Osteoblast (primary cell): Measurements from ENCODE around the gene TMTC2. TPM values are rescaled to one million over a fixed set of nuclear protein-coding genes. Genes with fewer than 3 reads are reported as not detected.
A peak's percentile ranks its signal among the peaks of the same experiment; 100 is the strongest.
"Not testable (repeated sequence)": the region's sequence is repeated elsewhere in the genome, so short reads cannot be mapped to it uniquely, and the experiment has no call there.

Experiments used
- DNase-seq: peaks from one replicate; pipeline ENCODE4 v3.0.0; 2011; ENCODE audit warnings: low spot score, mixed read lengths; ENCODE audit not compliant: insufficient read length; ENCODE audit errors: missing footprints
- H2AFZ ChIP-seq: 2 replicates; pipeline ENCODE4 v1.6.0; 2011; ENCODE audit warnings: mild to moderate bottlenecking, low read length
- H3K27ac ChIP-seq: 2 replicates; pipeline ENCODE4 v1.5.1; 2011; ENCODE audit warnings: mild to moderate bottlenecking, low read depth, low read length, moderate library complexity
- H3K27me3 ChIP-seq: 2 replicates; pipeline ENCODE4 v1.6.0; 2012; ENCODE audit warnings: mild to moderate bottlenecking, control low read depth, inconsistent platforms, low read length, moderate library complexity; ENCODE audit not compliant: insufficient read depth
- H3K36me3 ChIP-seq: 2 replicates; pipeline ENCODE4 v1.5.1; 2011; ENCODE audit warnings: mild to moderate bottlenecking, low read length, control low read depth, moderate library complexity; ENCODE audit not compliant: insufficient read depth
- H3K4me1 ChIP-seq: 2 replicates; pipeline ENCODE4 v1.5.1; 2011; ENCODE audit warnings: mild to moderate bottlenecking, low read length, control low read depth, moderate library complexity; ENCODE audit not compliant: insufficient read depth
- H3K4me2 ChIP-seq: 2 replicates; pipeline ENCODE4 v1.6.0; 2011; ENCODE audit warnings: mild to moderate bottlenecking, low read length; ENCODE audit not compliant: insufficient read depth
- H3K4me3 ChIP-seq: fragments of 200-600 bp; sonication (generic); 3 replicates; pipeline ENCODE4 v1.5.1; 2012; ENCODE audit warnings: mild to moderate bottlenecking, low read length, inconsistent platforms; ENCODE audit not compliant: insufficient read depth
- H3K79me2 ChIP-seq: 2 replicates; pipeline ENCODE4 v1.6.0; 2012; ENCODE audit warnings: mild to moderate bottlenecking, low read length, control low read depth, inconsistent platforms; ENCODE audit not compliant: insufficient read depth
- H3K9me3 ChIP-seq: 2 replicates; pipeline ENCODE4 v1.5.1; 2011; ENCODE audit warnings: low read depth, low read length, control low read depth
- H4K20me1 ChIP-seq: 2 replicates; pipeline ENCODE4 v1.6.0; 2012; ENCODE audit warnings: mild to moderate bottlenecking, low read length, control low read depth; ENCODE audit not compliant: insufficient read depth
- total RNA-seq: library from RNA; depleted of rRNA; stranded (reverse); fragments of >200 nt; gene quantifications from 2 replicates; pipeline ENCODE4 v1.2.3, GENCODE V29; 2012
- TF ChIP-seq, protein P1 (sequence below): IDR thresholded peaks from 2 replicates; pipeline ENCODE4 v1.5.1; 2011; ENCODE audit warnings: mild to moderate bottlenecking, low read depth, low read length, moderate library complexity; ENCODE audit errors: extremely low read depth

TMTC2 gene
- total RNA-seq, 1 donor, result 2.5 TPM

DNA sequence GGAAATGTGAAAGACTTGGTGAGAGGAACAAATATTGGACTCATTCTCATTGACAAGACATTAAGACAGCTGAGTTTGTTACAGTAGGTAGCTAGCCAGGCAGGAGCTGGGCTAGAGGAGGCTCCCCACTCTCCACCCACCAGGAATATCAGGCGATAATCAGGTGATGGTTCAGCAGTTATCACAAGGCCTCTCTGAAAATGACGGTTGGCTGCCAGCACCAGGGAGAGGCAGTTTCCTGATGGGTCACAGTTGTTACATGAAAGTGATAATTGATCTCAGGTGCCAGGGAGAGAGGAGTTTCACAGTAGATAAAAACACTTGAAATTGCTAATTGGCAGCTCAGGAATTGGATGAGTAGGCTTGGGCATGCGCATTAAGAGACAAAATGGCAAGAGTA lies 116.5 kb downstream of the TMTC2 start:
- no peaks in the 10 kb centered on the region for H3K79me2 ChIP-seq
- no peaks in the 10 kb centered on the region for H3K9me3 ChIP-seq
- H4K20me1 ChIP-seq, result no peaks in the 10 kb centered on the region
- DNase-seq, result peak; percentile 47
- no peaks in the 10 kb centered on the region for H3K4me1 ChIP-seq
- H3K27me3 ChIP-seq, result no peaks in the 10 kb centered on the region
- H3K36me3 ChIP-seq, result no peaks in the 10 kb centered on the region
- TF ChIP-seq, protein P1, sequence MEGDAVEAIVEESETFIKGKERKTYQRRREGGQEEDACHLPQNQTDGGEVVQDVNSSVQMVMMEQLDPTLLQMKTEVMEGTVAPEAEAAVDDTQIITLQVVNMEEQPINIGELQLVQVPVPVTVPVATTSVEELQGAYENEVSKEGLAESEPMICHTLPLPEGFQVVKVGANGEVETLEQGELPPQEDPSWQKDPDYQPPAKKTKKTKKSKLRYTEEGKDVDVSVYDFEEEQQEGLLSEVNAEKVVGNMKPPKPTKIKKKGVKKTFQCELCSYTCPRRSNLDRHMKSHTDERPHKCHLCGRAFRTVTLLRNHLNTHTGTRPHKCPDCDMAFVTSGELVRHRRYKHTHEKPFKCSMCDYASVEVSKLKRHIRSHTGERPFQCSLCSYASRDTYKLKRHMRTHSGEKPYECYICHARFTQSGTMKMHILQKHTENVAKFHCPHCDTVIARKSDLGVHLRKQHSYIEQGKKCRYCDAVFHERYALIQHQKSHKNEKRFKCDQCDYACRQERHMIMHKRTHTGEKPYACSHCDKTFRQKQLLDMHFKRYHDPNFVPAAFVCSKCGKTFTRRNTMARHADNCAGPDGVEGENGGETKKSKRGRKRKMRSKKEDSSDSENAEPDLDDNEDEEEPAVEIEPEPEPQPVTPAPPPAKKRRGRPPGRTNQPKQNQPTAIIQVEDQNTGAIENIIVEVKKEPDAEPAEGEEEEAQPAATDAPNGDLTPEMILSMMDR, result no peak
- no peak overlapping the region for H3K27ac ChIP-seq
- H2AFZ ChIP-seq, result no peak overlapping the region
- no peak overlapping the region for H3K4me3 ChIP-seq
- no peak overlapping the region for H3K4me2 ChIP-seq

DNA sequence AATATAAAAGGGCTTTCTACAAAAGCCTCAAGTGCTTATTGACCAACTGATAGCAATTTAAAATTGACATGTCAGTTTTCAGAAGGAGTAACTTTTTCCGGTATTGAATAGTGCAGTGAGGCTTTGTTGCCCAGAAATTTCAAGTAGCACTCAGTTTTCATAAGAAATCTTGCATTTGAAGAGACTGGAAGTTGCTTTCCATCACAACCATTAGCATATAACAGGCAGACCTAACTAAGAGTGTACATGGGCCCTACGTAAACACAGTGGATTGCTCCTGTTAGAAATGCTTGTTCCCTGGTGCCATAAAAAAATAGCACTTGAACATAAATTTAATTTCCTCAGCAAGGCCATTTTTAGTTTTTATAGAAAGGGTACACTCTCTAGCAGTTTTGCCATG lies 117.9 kb downstream of the TMTC2 start:
- Histone ChIP-seq H3K4me1 (no peaks in the 10 kb centered on the region), H3K27ac (no peak overlapping the region), H3K79me2 (no peaks in the 10 kb centered on the region), H2AFZ (no peak overlapping the region), H4K20me1 (no peaks in the 10 kb centered on the region), H3K27me3 (no peaks in the 10 kb centered on the region), H3K36me3 (no peaks in the 10 kb centered on the region), H3K4me3 (no peak overlapping the region), H3K9me3 (no peaks in the 10 kb centered on the region), H3K4me2 (no peak overlapping the region)
- TF ChIP-seq, protein P1, result no peak
- no peak for DNase-seq

DNA sequence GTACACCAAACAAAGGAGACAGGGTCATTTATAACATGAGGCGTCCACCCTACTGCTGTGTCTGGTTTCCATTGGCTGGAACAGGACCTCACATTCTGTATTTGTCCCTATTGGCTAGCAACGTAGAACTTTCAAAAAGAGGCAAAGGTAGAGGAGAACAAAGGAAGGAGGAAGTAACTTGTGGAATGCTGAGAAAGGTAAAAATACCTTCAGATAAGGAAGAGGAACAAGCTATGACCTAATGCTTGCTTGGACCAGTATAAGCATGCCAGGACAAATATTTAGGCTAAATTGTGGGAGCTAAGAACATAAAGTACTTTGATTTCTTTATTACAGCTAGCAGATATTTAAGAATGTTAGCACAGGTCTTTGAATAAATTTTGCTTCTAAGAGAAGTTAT lies 118.3 kb downstream of the TMTC2 start:
- not testable (repeated sequence) for H3K4me3 ChIP-seq, H2AFZ ChIP-seq, H3K4me1 ChIP-seq, H3K27ac ChIP-seq, H4K20me1 ChIP-seq, H3K4me2 ChIP-seq, H3K79me2 ChIP-seq, H3K9me3 ChIP-seq, DNase-seq, H3K36me3 ChIP-seq, H3K27me3 ChIP-seq

DNA sequence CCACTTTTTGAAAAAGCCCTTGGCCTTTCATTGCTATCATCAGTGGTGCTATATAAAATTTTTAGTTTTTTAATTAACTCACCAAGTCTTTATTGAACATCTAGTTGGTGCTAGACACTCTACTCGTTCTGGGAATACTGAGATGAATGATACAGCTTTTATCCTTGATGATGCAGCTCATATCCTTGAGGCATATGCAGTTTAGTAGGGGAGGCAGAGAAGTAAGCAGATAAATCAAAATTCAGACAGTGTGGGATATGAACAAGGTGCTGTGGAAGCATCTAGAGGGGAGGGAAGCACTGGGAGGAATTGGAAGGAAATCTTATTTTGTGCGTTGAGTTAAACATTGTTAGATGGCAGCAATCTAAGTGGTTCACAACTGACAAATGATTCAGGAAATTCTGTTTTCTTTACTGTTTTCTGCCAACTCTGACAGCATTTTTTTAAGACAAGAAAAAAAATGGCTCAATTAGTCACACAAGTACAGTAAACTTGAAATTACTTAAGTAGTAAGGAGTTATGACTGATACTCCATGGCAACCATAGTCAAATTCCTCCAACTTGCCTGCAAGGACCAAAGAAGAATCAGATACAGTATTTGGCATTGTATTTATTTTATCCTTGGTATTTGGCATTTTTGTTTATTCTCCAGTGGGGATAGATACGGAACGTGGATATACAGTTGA lies 119.2 kb downstream of the TMTC2 start:
- no peak overlapping the region for H3K4me3 ChIP-seq
- no peaks in the 10 kb centered on the region for H3K36me3 ChIP-seq
- no peak overlapping the region for H3K4me2 ChIP-seq
- no peaks in the 10 kb centered on the region for H4K20me1 ChIP-seq
- H2AFZ ChIP-seq, result no peak overlapping the region
- H3K27ac ChIP-seq, result no peak overlapping the region
- no peaks in the 10 kb centered on the region for H3K79me2 ChIP-seq
- H3K27me3 ChIP-seq, result no peaks in the 10 kb centered on the region
- H3K9me3 ChIP-seq, result no peaks in the 10 kb centered on the region
- DNase-seq, result peak; percentile 56
- TF ChIP-seq, protein P1, result no peak
- H3K4me1 ChIP-seq, result no peaks in the 10 kb centered on the region
